Osteoblast (primary cell): ENCODE measurements around the gene TSPAN4. TPM values are rescaled to one million over a fixed set of nuclear protein-coding genes. Genes with fewer than 3 reads are reported as not detected.

Source experiments
- DNase-seq: peaks from one replicate; pipeline ENCODE4 v3.0.0; 2011; ENCODE audit warnings: low spot score, mixed read lengths; ENCODE audit not compliant: insufficient read length; ENCODE audit errors: missing footprints
- H2AFZ ChIP-seq: 2 replicates; pipeline ENCODE4 v1.6.0; 2011; ENCODE audit warnings: mild to moderate bottlenecking, low read length
- H3K27ac ChIP-seq: 2 replicates; pipeline ENCODE4 v1.5.1; 2011; ENCODE audit warnings: mild to moderate bottlenecking, low read depth, low read length, moderate library complexity
- H3K27me3 ChIP-seq: 2 replicates; pipeline ENCODE4 v1.6.0; 2012; ENCODE audit warnings: mild to moderate bottlenecking, control low read depth, inconsistent platforms, low read length, moderate library complexity; ENCODE audit not compliant: insufficient read depth
- H3K36me3 ChIP-seq: 2 replicates; pipeline ENCODE4 v1.5.1; 2011; ENCODE audit warnings: mild to moderate bottlenecking, low read length, control low read depth, moderate library complexity; ENCODE audit not compliant: insufficient read depth
- H3K4me1 ChIP-seq: 2 replicates; pipeline ENCODE4 v1.5.1; 2011; ENCODE audit warnings: mild to moderate bottlenecking, low read length, control low read depth, moderate library complexity; ENCODE audit not compliant: insufficient read depth
- H3K4me2 ChIP-seq: 2 replicates; pipeline ENCODE4 v1.6.0; 2011; ENCODE audit warnings: mild to moderate bottlenecking, low read length; ENCODE audit not compliant: insufficient read depth
- H3K4me3 ChIP-seq: fragments of 200-600 bp; sonication (generic); 3 replicates; pipeline ENCODE4 v1.5.1; 2012; ENCODE audit warnings: mild to moderate bottlenecking, low read length, inconsistent platforms; ENCODE audit not compliant: insufficient read depth
- H3K79me2 ChIP-seq: 2 replicates; pipeline ENCODE4 v1.6.0; 2012; ENCODE audit warnings: mild to moderate bottlenecking, low read length, control low read depth, inconsistent platforms; ENCODE audit not compliant: insufficient read depth
- H3K9me3 ChIP-seq: 2 replicates; pipeline ENCODE4 v1.5.1; 2011; ENCODE audit warnings: low read depth, low read length, control low read depth
- H4K20me1 ChIP-seq: 2 replicates; pipeline ENCODE4 v1.6.0; 2012; ENCODE audit warnings: mild to moderate bottlenecking, low read length, control low read depth; ENCODE audit not compliant: insufficient read depth
- total RNA-seq: library from RNA; depleted of rRNA; stranded (reverse); fragments of >200 nt; gene quantifications from 2 replicates; pipeline ENCODE4 v1.2.3, GENCODE V29; 2012
- TF ChIP-seq, protein P1 (sequence below): IDR thresholded peaks from 2 replicates; pipeline ENCODE4 v1.5.1; 2011; ENCODE audit warnings: mild to moderate bottlenecking, low read depth, low read length, moderate library complexity; ENCODE audit errors: extremely low read depth

Gene TSPAN4
- total RNA-seq, 1 donor, result 168 TPM

DNA sequence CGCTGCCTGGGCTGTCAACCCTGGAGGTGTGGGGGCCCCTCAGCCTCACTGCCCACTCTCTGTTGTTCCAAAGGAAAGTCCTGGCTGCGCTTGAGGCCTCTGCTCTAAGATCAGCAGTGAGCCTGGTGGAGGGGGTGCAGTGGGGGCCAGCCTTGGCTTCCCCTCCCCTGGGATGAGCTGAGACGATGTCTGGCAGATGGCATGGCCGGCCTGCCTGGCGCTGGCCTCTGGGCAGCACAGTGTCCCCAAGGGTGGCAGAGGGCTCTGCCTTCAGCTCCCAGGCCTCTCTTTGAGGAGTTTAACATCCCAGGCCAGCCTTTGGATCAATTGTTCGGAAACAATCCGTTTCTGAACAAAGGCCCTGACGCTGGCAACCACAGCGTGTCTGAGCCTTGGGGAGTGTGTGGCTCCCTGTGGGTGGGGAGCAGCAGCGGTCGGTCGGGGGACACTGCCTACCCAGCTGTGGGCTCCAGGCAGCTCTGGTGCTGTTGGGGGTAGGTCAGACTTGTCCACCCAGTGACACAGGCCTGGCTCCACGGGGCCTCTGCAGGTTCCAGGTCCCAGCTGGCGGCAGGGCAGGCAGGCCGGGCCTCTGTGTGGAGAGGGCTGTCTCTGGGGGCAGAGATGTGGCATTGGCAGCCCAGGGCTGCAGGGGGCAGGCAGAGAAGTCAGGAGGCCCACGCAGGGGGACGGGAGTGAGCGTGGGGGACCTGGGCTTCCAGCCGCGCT is 12.1 kb downstream of the TSPAN4 start:
- Histone ChIP-seq H3K4me2 (no peak overlapping the region), H3K36me3 (peaks cover 8% of the 10 kb centered on the region), H3K27ac (no peak overlapping the region), H2AFZ (no peak overlapping the region), H3K4me3 (no peak overlapping the region), H3K27me3 (no peaks in the 10 kb centered on the region), H4K20me1 (peaks cover 59% of the 10 kb centered on the region), H3K4me1 (peaks cover 4% of the 10 kb centered on the region), H3K9me3 (no peaks in the 10 kb centered on the region), H3K79me2 (peaks cover 89% of the 10 kb centered on the region)
- DNase-seq, result no peak
- TF ChIP-seq, protein P1, sequence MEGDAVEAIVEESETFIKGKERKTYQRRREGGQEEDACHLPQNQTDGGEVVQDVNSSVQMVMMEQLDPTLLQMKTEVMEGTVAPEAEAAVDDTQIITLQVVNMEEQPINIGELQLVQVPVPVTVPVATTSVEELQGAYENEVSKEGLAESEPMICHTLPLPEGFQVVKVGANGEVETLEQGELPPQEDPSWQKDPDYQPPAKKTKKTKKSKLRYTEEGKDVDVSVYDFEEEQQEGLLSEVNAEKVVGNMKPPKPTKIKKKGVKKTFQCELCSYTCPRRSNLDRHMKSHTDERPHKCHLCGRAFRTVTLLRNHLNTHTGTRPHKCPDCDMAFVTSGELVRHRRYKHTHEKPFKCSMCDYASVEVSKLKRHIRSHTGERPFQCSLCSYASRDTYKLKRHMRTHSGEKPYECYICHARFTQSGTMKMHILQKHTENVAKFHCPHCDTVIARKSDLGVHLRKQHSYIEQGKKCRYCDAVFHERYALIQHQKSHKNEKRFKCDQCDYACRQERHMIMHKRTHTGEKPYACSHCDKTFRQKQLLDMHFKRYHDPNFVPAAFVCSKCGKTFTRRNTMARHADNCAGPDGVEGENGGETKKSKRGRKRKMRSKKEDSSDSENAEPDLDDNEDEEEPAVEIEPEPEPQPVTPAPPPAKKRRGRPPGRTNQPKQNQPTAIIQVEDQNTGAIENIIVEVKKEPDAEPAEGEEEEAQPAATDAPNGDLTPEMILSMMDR, result no peak

DNA sequence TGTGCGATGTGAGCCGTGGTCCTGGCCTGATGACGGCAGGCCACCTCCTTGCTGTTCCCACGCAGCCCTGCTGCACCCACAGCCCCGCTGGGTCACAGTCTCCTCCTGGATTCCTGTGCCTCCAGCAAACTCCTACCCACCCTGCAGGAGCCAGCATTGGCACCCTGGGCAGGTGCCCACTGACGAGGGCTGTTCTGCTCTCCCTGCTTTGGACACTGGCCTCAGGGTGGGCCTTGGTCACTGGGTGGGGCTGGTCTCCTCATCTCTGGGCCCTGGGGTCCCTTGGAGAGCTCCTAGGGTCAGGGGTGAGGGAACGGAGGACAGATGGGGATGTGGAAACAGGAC is 12.7 kb downstream of the TSPAN4 start:
- H3K9me3 ChIP-seq, result no peaks in the 10 kb centered on the region
- peaks cover 7% of the 10 kb centered on the region for H3K4me1 ChIP-seq
- H3K27me3 ChIP-seq, result no peaks in the 10 kb centered on the region
- H3K27ac ChIP-seq, result no peak overlapping the region
- no peak overlapping the region for H3K4me3 ChIP-seq
- no peak for DNase-seq
- H3K36me3 ChIP-seq, result peaks cover 6% of the 10 kb centered on the region
- H3K4me2 ChIP-seq, result no peak overlapping the region
- TF ChIP-seq, protein P1, result no peak
- H4K20me1 ChIP-seq, result peaks cover 63% of the 10 kb centered on the region
- no peak overlapping the region for H2AFZ ChIP-seq
- H3K79me2 ChIP-seq, result peaks cover 90% of the 10 kb centered on the region

DNA sequence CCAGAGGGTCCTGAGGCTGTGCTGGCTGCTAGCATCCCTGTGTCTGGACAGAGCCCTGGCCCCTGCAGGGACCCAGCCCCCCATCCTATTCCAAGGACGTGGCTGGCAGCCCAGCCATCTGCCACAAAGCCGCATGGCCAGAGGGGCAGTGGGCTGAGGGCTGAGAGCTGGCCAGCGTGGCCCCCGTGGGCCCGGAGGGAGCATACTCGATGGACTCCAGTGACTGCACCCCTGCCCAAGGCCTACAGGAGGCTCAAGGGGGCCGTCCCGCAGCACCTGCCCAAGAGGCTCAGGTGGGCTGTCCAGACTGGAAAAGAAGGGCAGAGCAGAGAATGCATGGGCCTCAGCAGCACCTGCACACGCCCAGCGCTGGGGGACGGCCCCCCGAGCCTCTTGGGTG is 13.1 kb downstream of the TSPAN4 start:
- TF ChIP-seq, protein P1, result no peak
- Histone ChIP-seq H3K79me2 (peaks cover 90% of the 10 kb centered on the region), H3K36me3 (peaks cover 3% of the 10 kb centered on the region), H2AFZ (no peak overlapping the region), H3K27me3 (no peaks in the 10 kb centered on the region), H3K4me3 (no peak overlapping the region), H3K4me2 (no peak overlapping the region), H3K27ac (no peak overlapping the region), H4K20me1 (peaks cover 63% of the 10 kb centered on the region), H3K9me3 (no peaks in the 10 kb centered on the region), H3K4me1 (peaks cover 7% of the 10 kb centered on the region)
- DNase-seq, result no peak

DNA sequence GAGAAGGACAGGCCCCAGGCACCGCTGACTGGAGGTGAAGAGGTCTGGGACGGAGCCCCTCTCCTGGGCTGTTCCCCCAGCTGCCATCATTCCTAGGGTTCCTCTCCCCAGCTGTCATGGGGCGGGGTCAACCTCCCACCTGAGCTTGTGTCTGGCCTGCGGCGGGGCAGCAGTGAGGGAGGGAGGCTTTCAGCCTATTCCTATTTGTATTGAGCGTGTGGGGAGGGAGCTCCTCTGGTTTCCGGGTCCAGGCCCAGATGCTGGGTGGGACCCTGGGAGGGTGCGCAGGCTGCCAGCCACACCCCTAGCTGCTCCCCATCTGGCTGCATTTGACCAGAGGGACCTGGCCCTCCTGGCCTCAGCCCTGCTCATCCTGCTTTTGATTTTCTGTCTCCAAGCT is 13.7 kb downstream of the TSPAN4 start:
- no peaks in the 10 kb centered on the region for H3K9me3 ChIP-seq
- no peak overlapping the region for H2AFZ ChIP-seq
- peaks cover 7% of the 10 kb centered on the region for H3K4me1 ChIP-seq
- no peak for DNase-seq
- no peaks in the 10 kb centered on the region for H3K27me3 ChIP-seq
- TF ChIP-seq, protein P1, result no peak
- peaks cover 87% of the 10 kb centered on the region for H3K79me2 ChIP-seq
- H4K20me1 ChIP-seq, result peaks cover 59% of the 10 kb centered on the region
- H3K4me3 ChIP-seq, result no peak overlapping the region
- no peak overlapping the region for H3K4me2 ChIP-seq
- H3K27ac ChIP-seq, result no peak overlapping the region
- peaks cover 3% of the 10 kb centered on the region for H3K36me3 ChIP-seq
